ENCODE data around the gene RNF5. TPM values are rescaled to one million over a fixed set of nuclear protein-coding genes. Genes with fewer than 3 reads are reported as not detected.
"Not testable (repeated sequence)": the region's sequence is repeated elsewhere in the genome, so short reads cannot be mapped to it uniquely, and the experiment has no call there.

The RNF5 gene
- total RNA-seq, 2 donors from 2014 or later, result 45.0 to 49.2 TPM

DNA sequence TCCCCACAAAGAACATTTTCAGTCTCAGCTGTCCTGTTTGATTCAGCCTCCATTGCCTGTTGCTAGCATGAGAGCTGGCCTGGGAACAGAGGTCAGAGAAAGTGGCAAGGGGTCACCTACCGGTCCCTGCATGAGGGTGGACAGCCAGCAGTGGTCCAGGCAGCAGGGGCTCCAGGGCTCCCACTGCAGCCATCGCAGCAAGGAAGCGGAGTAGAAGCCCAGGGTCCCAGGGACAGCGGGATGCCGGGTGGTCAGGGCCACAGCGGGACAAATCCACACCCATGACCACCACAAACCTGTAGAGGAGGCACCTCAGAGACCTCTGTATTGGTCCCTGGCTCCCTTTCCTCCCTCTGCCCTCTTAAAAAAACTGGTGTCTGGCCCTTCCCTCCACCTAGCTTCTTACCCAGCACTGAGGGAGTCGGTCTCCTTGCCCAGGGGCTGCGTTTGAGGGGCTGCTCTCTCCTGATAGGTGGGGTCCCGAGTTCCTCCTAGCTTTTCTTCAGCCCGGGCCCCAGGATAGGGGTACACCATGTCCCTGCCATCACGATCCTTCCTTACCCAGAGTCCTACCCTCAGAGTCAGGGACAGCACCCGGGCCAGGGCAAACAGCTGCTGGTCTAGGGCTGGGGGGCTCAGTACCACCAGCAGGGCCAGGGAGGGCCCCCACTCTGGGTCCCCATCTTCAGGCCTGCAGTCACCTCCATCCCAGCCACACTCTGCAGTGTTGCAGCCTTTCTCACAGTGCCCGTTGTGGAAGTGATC is 22.7 kb downstream of the RNF5 start:
- Mint-ChIP-seq H3K9me3 (no peaks in the 10 kb centered on the region), H3K36me3 (ENCODE audit: insufficient read depth in 2 of 2) (no peaks in the 10 kb centered on the region), H3K27me3 (ENCODE audit: low read depth) (peaks cover 6% of the 10 kb centered on the region), H3K27ac (no peak overlapping the region), H3K4me1 (ENCODE audit: low read depth) (peaks cover 12% of the 10 kb centered on the region), H3K4me3 (no peak overlapping the region)
- no peak for ATAC-seq (replicated peaks in 1 of 2)
- DNase-seq, result no peak

DNA sequence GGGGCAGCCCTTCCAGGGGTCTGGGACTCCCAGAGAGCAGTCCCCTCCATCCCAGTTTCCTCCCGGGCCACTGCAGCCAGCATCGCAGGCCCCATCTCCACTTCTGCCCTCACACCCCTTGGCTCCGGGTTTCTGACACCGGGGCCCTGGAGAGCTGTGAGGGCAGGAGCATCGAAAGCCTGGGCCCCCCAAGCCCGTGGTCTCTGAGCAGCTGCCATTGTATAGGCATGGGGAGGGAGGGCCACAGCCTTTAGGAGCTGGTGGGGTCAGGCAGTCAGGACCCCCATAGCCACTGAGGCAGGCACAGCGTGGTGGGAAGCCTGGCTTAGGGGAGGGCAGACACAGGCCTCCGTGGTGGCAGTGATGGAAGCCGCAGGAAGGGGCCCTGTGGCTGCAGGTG is 24.0 kb downstream of the RNF5 start:
- Mint-ChIP-seq H3K36me3 (ENCODE audit: insufficient read depth in 2 of 2) (no peaks in the 10 kb centered on the region), H3K4me1 (ENCODE audit: low read depth) (peaks cover under 1% of the 10 kb centered on the region), H3K27me3 (ENCODE audit: low read depth) (peaks cover 6% of the 10 kb centered on the region), H3K27ac (no peak overlapping the region), H3K4me3 (no peak overlapping the region), H3K9me3 (peaks cover 0 to 2% of the 10 kb centered on the region in 2 donors)
- ATAC-seq (replicated peaks in 1 of 2) (no peak), DNase-seq (no peak)

DNA sequence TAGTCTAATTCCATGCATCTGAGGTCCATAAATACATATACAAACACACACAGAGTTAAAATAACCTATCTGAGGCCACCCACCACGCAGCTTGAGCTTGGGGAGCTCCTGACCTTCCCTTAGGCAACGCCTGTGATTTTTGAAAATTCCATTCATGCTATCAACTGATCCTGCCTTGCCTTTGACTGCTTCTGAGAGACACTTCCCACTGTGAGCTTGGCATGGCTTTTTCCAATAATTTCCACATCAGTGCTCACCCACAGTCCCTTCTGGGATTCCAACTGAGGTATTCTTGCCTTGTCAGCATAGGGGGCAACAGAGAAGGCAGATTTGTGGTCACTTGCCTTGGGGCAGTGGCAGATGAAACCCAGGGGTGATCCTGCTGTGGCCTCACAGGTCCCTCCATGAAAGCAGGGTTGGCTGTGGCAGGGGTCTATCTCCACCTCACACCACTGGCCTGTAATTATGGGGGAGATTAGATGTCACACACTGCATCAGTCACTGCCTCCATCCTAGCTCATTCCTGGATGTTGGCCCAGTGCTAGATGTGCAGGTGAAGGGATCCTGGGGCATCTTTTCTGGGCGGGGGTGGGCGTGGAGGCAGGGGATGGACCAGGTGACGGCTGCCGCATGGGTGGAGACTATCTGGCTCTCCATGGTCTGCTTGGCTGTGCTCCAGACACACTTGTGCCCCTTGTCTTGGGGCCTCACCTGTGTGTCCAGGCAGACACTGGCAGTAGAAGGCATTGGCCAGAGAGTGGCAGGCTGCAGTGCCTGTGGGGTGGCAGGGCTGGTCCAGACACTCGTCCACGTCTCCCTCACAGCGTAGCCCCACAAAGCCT is 25.4 kb downstream of the RNF5 start:
- Mint-ChIP-seq H3K27me3 (ENCODE audit: low read depth) (peaks cover 6% of the 10 kb centered on the region), H3K36me3 (ENCODE audit: insufficient read depth in 2 of 2) (no peaks in the 10 kb centered on the region), H3K4me3 (no peak overlapping the region), H3K4me1 (ENCODE audit: low read depth) (no peaks in the 10 kb centered on the region), H3K27ac (no peak overlapping the region), H3K9me3 (peaks cover 0 to 2% of the 10 kb centered on the region in 2 donors)
- DNase-seq (no peak), ATAC-seq (replicated peaks in 1 of 2) (no peak)

DNA sequence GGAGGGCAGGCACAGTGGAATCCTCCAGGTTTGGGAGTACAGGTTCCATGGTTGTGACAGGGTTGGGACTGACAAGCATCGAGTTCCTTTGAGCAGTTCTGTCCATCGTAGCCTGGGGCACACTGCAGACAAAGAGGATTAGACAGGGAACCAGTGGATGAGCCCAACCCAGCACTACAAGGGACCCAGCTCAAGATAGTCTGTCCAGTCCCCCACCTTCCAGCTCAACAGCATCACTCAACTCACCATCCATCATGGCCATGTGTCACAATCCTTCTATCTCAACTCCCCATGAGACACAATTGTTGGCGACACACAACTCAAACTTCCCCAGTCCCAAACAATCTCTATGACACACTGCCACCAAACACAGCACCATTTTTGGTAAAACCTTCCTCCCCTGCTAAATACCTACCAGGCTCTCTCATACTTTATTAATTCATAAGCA is 26.1 kb downstream of the RNF5 start:
- ATAC-seq (replicated peaks in 1 of 2), result no peak
- Mint-ChIP-seq H3K27me3 (ENCODE audit: low read depth) (peaks cover 6% of the 10 kb centered on the region), H3K9me3 (peaks cover 0 to 2% of the 10 kb centered on the region in 2 donors), H3K27ac (no peak overlapping the region), H3K36me3 (ENCODE audit: insufficient read depth in 2 of 2) (no peaks in the 10 kb centered on the region), H3K4me1 (ENCODE audit: low read depth) (no peaks in the 10 kb centered on the region), H3K4me3 (no peak overlapping the region)
- DNase-seq, result no peak

DNA sequence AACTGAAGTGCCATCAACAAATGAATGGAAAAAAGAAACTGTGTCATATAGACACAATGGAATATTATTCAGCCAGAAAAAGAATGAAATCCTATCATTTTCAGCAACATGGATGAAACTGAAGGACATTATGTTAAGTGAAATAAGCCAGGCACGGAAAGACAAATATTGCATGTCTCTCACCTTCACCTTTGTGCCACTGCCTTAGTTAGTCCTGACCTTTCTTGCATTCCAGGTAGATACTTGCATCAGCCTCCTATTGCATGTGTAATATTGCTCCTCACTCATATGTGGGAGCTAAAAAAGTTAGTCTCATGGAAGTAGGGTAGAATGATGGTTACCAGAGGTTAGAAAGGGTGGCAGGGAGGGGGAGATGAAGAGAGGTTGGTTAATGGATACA is 30.8 kb downstream of the RNF5 start:
- no peak overlapping the region for H3K4me3 Mint-ChIP-seq
- no peaks in the 10 kb centered on the region for H3K36me3 Mint-ChIP-seq (ENCODE audit: insufficient read depth in 2 of 2)
- H3K27ac Mint-ChIP-seq, result no peak overlapping the region
- no peaks in the 10 kb centered on the region for H3K4me1 Mint-ChIP-seq (ENCODE audit: low read depth)
- peaks cover 0 to 2% of the 10 kb centered on the region in 2 donors for H3K9me3 Mint-ChIP-seq
- DNase-seq, result no peak
- no peak for ATAC-seq (replicated peaks in 1 of 2)
- peaks cover 6% of the 10 kb centered on the region for H3K27me3 Mint-ChIP-seq (ENCODE audit: low read depth)

DNA sequence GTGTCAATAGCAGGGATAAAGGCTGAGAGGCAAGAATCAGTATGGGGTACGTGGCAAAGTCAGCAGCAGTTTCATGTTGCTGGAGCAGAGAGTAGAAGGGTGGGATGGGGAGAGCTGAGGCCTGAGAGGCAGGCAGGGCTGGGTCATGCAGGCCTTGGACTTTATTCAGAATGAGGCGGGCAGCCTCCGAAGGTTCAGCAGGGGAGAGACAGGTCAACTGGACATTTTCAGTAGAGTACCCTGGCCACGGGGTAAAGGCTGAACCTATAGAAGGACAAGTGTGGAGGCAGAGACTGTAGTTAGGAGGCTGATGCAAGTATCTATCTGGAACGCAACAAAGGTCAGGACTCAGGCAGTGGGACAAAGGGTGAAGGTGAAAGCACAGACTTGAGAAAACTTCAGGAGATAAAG is 32.0 kb downstream of the RNF5 start:
- DNase-seq (no peak), ATAC-seq (replicated peaks in 1 of 2) (no peak)
- Mint-ChIP-seq H3K9me3 (peaks cover 0 to 2% of the 10 kb centered on the region in 2 donors), H3K4me3 (no peak overlapping the region), H3K27me3 (ENCODE audit: low read depth) (no peaks in the 10 kb centered on the region), H3K27ac (no peak overlapping the region), H3K4me1 (ENCODE audit: low read depth) (no peaks in the 10 kb centered on the region), H3K36me3 (ENCODE audit: insufficient read depth in 2 of 2) (no peaks in the 10 kb centered on the region)

DNA sequence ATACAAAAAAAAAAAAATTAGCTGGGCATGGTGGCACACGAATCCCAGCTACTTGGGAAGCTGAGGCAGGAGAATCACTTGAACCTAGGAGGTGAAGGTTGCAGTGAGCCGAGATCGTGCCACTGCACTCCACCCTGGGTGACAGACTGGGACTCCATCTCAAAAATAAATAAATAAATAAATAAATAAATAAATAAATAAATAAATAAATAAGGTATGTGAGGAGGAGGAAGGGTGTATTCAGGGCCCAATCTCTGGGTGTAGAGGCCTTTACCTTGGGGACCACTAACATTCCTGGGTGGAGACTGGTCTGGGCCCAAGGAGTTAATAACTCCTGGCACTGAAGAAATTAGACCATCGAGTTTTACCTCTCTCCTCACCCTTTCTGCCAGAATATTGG is 33.2 kb downstream of the RNF5 start:
- not testable (repeated sequence) for H3K27ac Mint-ChIP-seq; H3K4me3 Mint-ChIP-seq; H3K27me3 Mint-ChIP-seq (ENCODE audit: low read depth)

DNA sequence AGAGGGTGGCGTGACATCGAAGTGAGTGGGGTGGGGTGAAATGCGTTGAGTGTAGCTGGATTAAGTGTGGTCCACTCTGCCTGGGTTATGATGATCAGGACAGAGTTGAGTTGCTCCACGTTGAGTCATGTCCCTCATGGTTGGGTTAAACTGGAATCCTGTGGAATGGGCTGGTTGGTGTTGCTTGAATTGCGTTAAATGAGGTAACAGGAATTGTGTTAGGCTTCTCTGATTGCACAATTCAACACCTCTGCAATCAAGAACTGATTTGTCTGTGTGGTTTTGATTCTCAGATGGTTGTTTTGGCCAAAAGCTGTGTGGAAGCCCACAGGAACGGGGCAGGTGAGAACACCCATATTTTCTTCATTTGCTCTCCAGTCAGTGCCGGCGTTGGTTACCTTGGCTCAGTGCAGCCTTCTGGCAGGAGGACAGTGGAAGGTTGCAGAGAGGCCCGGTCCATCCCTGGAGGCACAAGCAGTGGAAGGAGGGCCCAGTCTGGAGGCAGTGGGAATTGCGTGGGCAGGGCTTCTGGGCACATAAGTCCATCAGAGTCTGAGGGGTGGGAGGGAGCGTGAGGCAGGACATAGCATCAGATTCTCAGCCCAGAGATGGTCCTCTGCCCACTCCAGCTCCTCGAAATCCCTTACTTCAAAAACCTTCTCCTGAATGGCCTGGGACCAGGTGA is 34.0 kb downstream of the RNF5 start:
- Mint-ChIP-seq H3K36me3 (ENCODE audit: insufficient read depth in 2 of 2) (no peaks in the 10 kb centered on the region), H3K4me3 (no peak overlapping the region), H3K4me1 (ENCODE audit: low read depth) (no peaks in the 10 kb centered on the region), H3K9me3 (no peaks in the 10 kb centered on the region), H3K27ac (no peak overlapping the region), H3K27me3 (ENCODE audit: low read depth) (no peaks in the 10 kb centered on the region)
- ATAC-seq (replicated peaks in 1 of 2), result no peak
- DNase-seq, result no peak

More for the DNA sequence above, 33.2 kb downstream of the RNF5 start:
- H3K9me3 Mint-ChIP-seq; DNase-seq; H3K4me1 Mint-ChIP-seq (ENCODE audit: low read depth); ATAC-seq (replicated peaks in 1 of 2); H3K36me3 Mint-ChIP-seq (ENCODE audit: insufficient read depth in 2 of 2): not testable (repeated sequence)

DNA sequence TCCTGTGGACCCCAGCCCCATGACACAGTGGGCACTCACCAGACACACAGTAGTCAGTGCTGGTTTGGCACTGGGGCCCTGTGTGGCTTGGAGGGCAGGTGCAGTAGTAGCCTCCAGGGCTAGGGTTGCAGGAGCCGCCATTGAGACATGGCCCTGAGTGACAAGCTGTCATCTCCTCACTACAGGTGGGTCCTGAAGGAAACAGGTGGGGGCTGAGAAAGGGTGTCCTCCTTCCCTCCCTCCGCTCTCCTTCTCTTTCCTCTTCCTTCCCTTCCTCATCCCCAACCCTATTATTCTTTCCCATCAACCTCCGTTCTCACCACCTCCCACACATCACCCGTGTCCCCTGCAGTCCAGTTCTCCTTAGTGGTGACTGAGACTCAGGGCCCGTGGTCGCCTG is 35.4 kb downstream of the RNF5 start:
- H3K9me3 Mint-ChIP-seq, result no peaks in the 10 kb centered on the region
- H3K27me3 Mint-ChIP-seq (ENCODE audit: low read depth), result no peaks in the 10 kb centered on the region
- DNase-seq (no peak), ATAC-seq (replicated peaks in 1 of 2) (no peak)
- H3K27ac Mint-ChIP-seq, result no peak overlapping the region
- no peaks in the 10 kb centered on the region for H3K4me1 Mint-ChIP-seq (ENCODE audit: low read depth)
- no peak overlapping the region for H3K4me3 Mint-ChIP-seq
- H3K36me3 Mint-ChIP-seq (ENCODE audit: insufficient read depth in 2 of 2), result no peaks in the 10 kb centered on the region

DNA sequence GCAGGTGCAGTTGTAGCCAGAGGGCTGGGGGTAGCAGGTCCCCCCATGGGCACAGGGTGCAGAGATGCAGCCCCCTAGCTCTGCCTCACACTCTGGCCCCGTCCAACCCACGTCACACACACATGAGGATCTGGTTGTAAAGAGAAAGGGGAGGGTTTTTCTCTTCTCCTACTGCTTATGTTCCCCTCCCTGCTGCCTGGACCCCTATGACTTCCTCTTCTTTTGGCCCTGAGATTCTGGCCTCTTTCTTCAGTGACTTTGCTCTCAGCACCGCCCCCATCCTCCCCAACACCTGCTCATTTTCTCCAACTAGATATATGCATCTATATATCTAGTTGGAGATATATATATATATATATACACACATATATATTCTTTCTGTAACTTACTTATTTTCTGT is 35.9 kb downstream of the RNF5 start:
- DNase-seq, result no peak
- Mint-ChIP-seq H3K4me1 (ENCODE audit: low read depth) (no peaks in the 10 kb centered on the region), H3K9me3 (no peaks in the 10 kb centered on the region), H3K36me3 (ENCODE audit: insufficient read depth in 2 of 2) (no peaks in the 10 kb centered on the region), H3K27ac (no peak overlapping the region), H3K4me3 (no peak overlapping the region), H3K27me3 (ENCODE audit: low read depth) (no peaks in the 10 kb centered on the region)
- ATAC-seq (replicated peaks in 1 of 2), result no peak

DNA sequence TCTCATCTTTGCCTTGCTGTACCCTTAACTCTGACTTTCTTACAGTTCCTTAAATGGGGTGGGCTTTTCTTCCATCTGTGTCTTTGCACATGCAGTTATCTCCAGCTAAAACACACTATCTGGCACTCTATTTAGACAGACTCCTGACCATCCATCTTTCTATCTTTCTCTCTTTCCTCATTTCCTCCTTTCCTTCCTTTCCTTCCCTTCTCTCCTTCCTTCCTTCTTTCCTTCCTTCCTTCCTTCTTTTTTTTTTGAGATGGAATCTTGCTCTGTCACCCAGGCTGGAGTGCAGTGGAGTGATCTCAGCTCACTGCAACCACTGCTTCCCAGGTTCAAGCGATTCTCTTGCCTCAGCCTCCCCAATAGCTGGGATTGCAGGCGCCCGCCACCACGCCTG is 37.4 kb downstream of the RNF5 start:
- ATAC-seq (replicated peaks in 1 of 2), result no peak
- Mint-ChIP-seq H3K9me3 (no peaks in the 10 kb centered on the region), H3K36me3 (ENCODE audit: insufficient read depth in 2 of 2) (no peaks in the 10 kb centered on the region), H3K4me1 (ENCODE audit: low read depth) (no peaks in the 10 kb centered on the region), H3K4me3 (no peak overlapping the region), H3K27me3 (ENCODE audit: low read depth) (no peaks in the 10 kb centered on the region), H3K27ac (no peak overlapping the region)
- DNase-seq, result no peak

DNA sequence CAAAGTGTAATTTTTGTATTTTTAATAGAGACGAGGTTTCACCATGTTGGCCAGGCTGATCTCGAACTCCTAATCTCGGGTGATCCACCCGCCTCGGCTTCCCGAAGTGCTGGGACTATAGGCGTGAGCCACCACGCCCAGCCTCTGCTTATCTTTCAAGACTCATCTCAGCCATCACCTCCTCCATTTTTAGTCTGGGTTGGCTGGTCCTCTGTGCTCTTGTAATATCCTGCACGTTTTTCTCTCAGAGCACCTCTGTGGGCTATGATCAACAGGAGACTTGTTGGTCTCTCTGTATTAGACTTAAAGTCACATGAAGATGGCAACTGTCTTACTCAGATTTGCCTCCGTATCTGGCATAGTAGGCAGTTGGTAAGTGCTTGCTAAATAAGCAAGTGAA is 38.1 kb downstream of the RNF5 start:
- Mint-ChIP-seq H3K9me3 (no peaks in the 10 kb centered on the region), H3K4me3 (no peak overlapping the region), H3K27ac (no peak overlapping the region), H3K36me3 (ENCODE audit: insufficient read depth in 2 of 2) (no peaks in the 10 kb centered on the region), H3K27me3 (ENCODE audit: low read depth) (no peaks in the 10 kb centered on the region), H3K4me1 (ENCODE audit: low read depth) (no peaks in the 10 kb centered on the region)
- DNase-seq, result no peak
- no peak for ATAC-seq (replicated peaks in 1 of 2)

DNA sequence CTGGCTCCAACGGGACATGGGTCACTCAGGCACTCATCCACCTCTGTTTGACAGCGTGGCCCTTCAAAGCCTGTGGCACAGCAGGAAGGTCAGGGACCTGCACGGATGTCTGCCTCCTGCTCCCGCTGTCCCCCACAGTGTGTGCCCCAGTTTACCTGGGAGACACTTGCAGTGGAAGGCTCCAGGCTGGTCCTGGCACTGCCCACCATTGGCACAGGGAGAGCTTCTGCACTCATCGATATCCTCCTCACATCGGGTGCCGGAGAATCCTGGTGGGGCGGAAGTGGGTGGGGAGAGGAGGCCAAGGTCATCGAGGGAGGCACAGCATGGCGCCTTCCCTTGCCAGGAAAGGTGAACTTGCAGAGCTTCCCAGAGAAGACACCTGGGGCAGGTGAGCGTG is 38.8 kb downstream of the RNF5 start:
- no peaks in the 10 kb centered on the region for H3K9me3 Mint-ChIP-seq
- ATAC-seq (replicated peaks in 1 of 2), result no peak
- H3K36me3 Mint-ChIP-seq (ENCODE audit: insufficient read depth in 2 of 2), result no peaks in the 10 kb centered on the region
- H3K4me1 Mint-ChIP-seq (ENCODE audit: low read depth), result no peaks in the 10 kb centered on the region
- no peak for DNase-seq
- H3K27me3 Mint-ChIP-seq (ENCODE audit: low read depth), result no peaks in the 10 kb centered on the region
- no peak overlapping the region for H3K27ac Mint-ChIP-seq
- H3K4me3 Mint-ChIP-seq, result no peak overlapping the region

Data from activated T-cell treated with anti-CD3 and anti-CD28 coated beads, Interleukin-2, amount 50 U/mL, for 72 hours (primary cell).